ENCODE data around the gene HSPB6. TPM values are rescaled to one million over a fixed set of nuclear protein-coding genes. Genes with fewer than 3 reads are reported as not detected.

Gene HSPB6
- total RNA-seq, 1 donor from 2014 or later: 0.64 TPM

GRCh38 chr19:35734889-35735288 is 21.9 kb downstream of the HSPB6 start:
- no peak for TF ChIP-seq CTCF (IDR thresholded peaks at IDR 0.05)
- Mint-ChIP-seq H3K36me3 (ENCODE audit: unreplicated experiment) (peaks cover 50% of the 10 kb centered on the region), H3K4me3 (ENCODE audit: unreplicated experiment) (no peak overlapping the region), H3K27ac (ENCODE audit: unreplicated experiment) (no peak overlapping the region), H3K27me3 (ENCODE audit: unreplicated experiment) (no peaks in the 10 kb centered on the region), H3K9me3 (ENCODE audit: unreplicated experiment) (no peaks in the 10 kb centered on the region), H3K4me1 (ENCODE audit: unreplicated experiment) (no peaks in the 10 kb centered on the region)
- DNase-seq (ENCODE audit: extremely low spot score, unreplicated experiment): no peak

- Mint-ChIP-seq H3K27me3 (ENCODE audit: unreplicated experiment) (no peaks in the 10 kb centered on the region), H3K27ac (ENCODE audit: unreplicated experiment) (no peak overlapping the region), H3K4me1 (ENCODE audit: unreplicated experiment) (no peaks in the 10 kb centered on the region), H3K4me3 (ENCODE audit: unreplicated experiment) (no peak overlapping the region), H3K9me3 (ENCODE audit: unreplicated experiment) (no peaks in the 10 kb centered on the region), H3K36me3 (ENCODE audit: unreplicated experiment) (peaks cover 56% of the 10 kb centered on the region)
- no peak for TF ChIP-seq CTCF (IDR thresholded peaks at IDR 0.05)
- DNase-seq (ENCODE audit: extremely low spot score, unreplicated experiment): no peak
Observed at GRCh38 chr19:35734273-35734672, 22.6 kb downstream of the HSPB6 start.

GRCh38 chr19:35733180-35734125 is 23.4 kb downstream of the HSPB6 start:
- no peak for TF ChIP-seq CTCF (IDR thresholded peaks at IDR 0.05)
- H3K4me1 Mint-ChIP-seq (ENCODE audit: unreplicated experiment): no peaks in the 10 kb centered on the region
- H3K4me3 Mint-ChIP-seq (ENCODE audit: unreplicated experiment): no peak overlapping the region
- H3K27ac Mint-ChIP-seq (ENCODE audit: unreplicated experiment): no peak overlapping the region
- no peaks in the 10 kb centered on the region for H3K9me3 Mint-ChIP-seq (ENCODE audit: unreplicated experiment)
- peaks cover 58% of the 10 kb centered on the region for H3K36me3 Mint-ChIP-seq (ENCODE audit: unreplicated experiment)
- no peaks in the 10 kb centered on the region for H3K27me3 Mint-ChIP-seq (ENCODE audit: unreplicated experiment)
- DNase-seq (ENCODE audit: extremely low spot score, unreplicated experiment): no peak

- peaks cover 62% of the 10 kb centered on the region for H3K36me3 Mint-ChIP-seq (ENCODE audit: unreplicated experiment)
- TF ChIP-seq CTCF (IDR thresholded peaks at IDR 0.05): no peak
- DNase-seq (ENCODE audit: extremely low spot score, unreplicated experiment): no peak
- no peaks in the 10 kb centered on the region for H3K27me3 Mint-ChIP-seq (ENCODE audit: unreplicated experiment)
- H3K9me3 Mint-ChIP-seq (ENCODE audit: unreplicated experiment): no peaks in the 10 kb centered on the region
- H3K4me1 Mint-ChIP-seq (ENCODE audit: unreplicated experiment): no peaks in the 10 kb centered on the region
- no peak overlapping the region for H3K27ac Mint-ChIP-seq (ENCODE audit: unreplicated experiment)
- no peak overlapping the region for H3K4me3 Mint-ChIP-seq (ENCODE audit: unreplicated experiment)
Observed at GRCh38 chr19:35732540-35733179, 24.2 kb downstream of the HSPB6 start.

- no peak for TF ChIP-seq CTCF (IDR thresholded peaks at IDR 0.05)
- H3K9me3 Mint-ChIP-seq (ENCODE audit: unreplicated experiment): no peaks in the 10 kb centered on the region
- H3K27me3 Mint-ChIP-seq (ENCODE audit: unreplicated experiment): no peaks in the 10 kb centered on the region
- H3K4me3 Mint-ChIP-seq (ENCODE audit: unreplicated experiment): no peak overlapping the region
- H3K4me1 Mint-ChIP-seq (ENCODE audit: unreplicated experiment): no peaks in the 10 kb centered on the region
- H3K27ac Mint-ChIP-seq (ENCODE audit: unreplicated experiment): no peak overlapping the region
- H3K36me3 Mint-ChIP-seq (ENCODE audit: unreplicated experiment): peaks cover 58% of the 10 kb centered on the region
- no peak for DNase-seq (ENCODE audit: extremely low spot score, unreplicated experiment)
Observed at GRCh38 chr19:35731779-35732405, 24.9 kb downstream of the HSPB6 start.
